Astrocyte of the cerebellum (primary cell): ENCODE measurements around the gene CDH18.

Experiments
- DNase-seq: peaks from one replicate; pipeline ENCODE4 v3.0.0-alpha.2; 2011; ENCODE audit warnings: low read depth
- H3K4me3 ChIP-seq: 2 replicates; pipeline ENCODE4 v1.5.1; 2011; ENCODE audit warnings: mild to moderate bottlenecking, low read depth, low read length, moderate library complexity
- in situ Hi-C: cut with HindIII; loops from 2 replicates; pipeline ENCODE4 v1.10.0; 2017; ENCODE audit warnings: low sequenced_read_pairs
- TF ChIP-seq, protein P1 (sequence below): IDR thresholded peaks from 2 replicates; pipeline ENCODE4 v1.5.1; 2012; ENCODE audit warnings: low read length, low read depth, moderate library complexity, mild to moderate bottlenecking; ENCODE audit errors: missing control alignments

CDH18 gene

GRCh38 chr5:19638461-19638860 lies 349.5 kb downstream of the CDH18 start:
- DNase-seq: no peak
- no peak overlapping the region for H3K4me3 ChIP-seq
- in situ Hi-C loops: no loop called here
- TF ChIP-seq, protein P1, sequence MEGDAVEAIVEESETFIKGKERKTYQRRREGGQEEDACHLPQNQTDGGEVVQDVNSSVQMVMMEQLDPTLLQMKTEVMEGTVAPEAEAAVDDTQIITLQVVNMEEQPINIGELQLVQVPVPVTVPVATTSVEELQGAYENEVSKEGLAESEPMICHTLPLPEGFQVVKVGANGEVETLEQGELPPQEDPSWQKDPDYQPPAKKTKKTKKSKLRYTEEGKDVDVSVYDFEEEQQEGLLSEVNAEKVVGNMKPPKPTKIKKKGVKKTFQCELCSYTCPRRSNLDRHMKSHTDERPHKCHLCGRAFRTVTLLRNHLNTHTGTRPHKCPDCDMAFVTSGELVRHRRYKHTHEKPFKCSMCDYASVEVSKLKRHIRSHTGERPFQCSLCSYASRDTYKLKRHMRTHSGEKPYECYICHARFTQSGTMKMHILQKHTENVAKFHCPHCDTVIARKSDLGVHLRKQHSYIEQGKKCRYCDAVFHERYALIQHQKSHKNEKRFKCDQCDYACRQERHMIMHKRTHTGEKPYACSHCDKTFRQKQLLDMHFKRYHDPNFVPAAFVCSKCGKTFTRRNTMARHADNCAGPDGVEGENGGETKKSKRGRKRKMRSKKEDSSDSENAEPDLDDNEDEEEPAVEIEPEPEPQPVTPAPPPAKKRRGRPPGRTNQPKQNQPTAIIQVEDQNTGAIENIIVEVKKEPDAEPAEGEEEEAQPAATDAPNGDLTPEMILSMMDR: no peak

- in situ Hi-C loops: no loop called here
- TF ChIP-seq, protein P1: no peak
- H3K4me3 ChIP-seq: no peak overlapping the region
- no peak for DNase-seq
Measured at GRCh38 chr5:19630876-19631275, 357.1 kb downstream of the CDH18 start.

DNA sequence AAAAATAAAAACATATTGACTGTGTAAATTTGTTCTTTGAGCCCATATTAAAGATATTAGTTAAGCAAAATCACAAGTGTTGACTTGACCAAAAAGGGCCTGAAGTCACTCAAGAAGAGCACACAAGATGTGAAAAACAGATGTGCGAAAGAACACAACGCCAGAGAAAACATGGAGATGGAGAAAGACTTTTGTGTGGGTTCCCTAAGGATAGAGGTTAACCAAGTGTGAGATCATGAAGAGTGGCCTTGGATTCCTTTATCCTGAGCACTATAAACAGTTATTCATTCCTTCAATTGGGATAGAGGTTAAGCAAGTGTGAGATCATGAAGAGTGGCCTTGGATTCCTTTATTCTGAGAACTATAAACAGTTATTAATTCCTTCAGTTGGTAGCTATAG lies 361.8 kb downstream of the CDH18 start:
- in situ Hi-C loops: no loop called here
- TF ChIP-seq, protein P1: no peak
- DNase-seq: no peak
- H3K4me3 ChIP-seq: no peak overlapping the region

GRCh38 chr5:19625562-19625961 lies 362.4 kb downstream of the CDH18 start:
- TF ChIP-seq, protein P1: no peak
- DNase-seq: no peak
- in situ Hi-C loops: no loop called here

GRCh38 chr5:19619571-19619970 lies 368.4 kb downstream of the CDH18 start:
- no peak for DNase-seq
- in situ Hi-C loops: no loop called here
- no peak overlapping the region for H3K4me3 ChIP-seq
- TF ChIP-seq, protein P1: no peak

More at GRCh38 chr5:19625562-19625961, 362.4 kb downstream of the CDH18 start:
- no peak overlapping the region for H3K4me3 ChIP-seq

DNA sequence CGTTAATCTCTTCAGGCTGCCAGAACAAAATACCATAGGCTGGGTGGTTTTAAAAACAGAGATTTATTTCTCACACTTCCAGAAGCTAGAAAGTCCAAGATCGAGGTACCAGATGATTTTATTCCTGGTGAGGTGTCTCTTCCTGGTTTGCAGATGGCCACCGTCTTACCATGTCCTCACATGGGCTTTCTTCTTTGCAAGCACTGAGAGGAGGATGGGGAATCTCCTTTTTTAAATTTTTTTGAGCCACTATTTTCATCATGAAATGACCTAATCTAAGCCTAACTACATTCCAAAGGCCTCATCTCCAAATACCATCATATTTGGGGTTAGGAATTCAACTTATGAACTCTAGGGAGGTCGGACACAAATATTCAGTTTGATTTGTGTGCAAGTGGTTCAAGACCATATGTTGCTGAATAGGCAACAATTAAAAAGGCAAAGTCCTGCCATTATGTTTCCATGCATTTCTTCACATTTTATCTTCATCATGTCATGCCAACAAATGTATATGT lies 371.2 kb downstream of the CDH18 start:
- TF ChIP-seq, protein P1: no peak
- DNase-seq: no peak
- no peak overlapping the region for H3K4me3 ChIP-seq
- in situ Hi-C loops: no loop called here
